Lower leg skin (tissue), 4 donors: ENCODE measurements around the gene MIF. TPM values are rescaled to one million over a fixed set of nuclear protein-coding genes. Genes with fewer than 3 reads are reported as not detected.

Experiments used
- DNase-seq, 2 donors: peaks; one replicate each; pipeline ENCODE4 v3.0.0-alpha.2; 2019; ENCODE audit warnings: low spot score in 2 of 2
- H3K4me3 ChIP-seq: fragments of 200-600 bp; sonication (generic); 2 replicates; pipeline ENCODE4 v1.5.1; 2017; ENCODE audit warnings: mild to moderate bottlenecking, low read depth; ENCODE audit not compliant: poor library complexity, severe bottlenecking
- POLR2A ChIP-seq, 2 donors: fragments of 450-650 bp; IDR thresholded peaks; one replicate each; pipeline ENCODE4 v1.6.1; 2016 to 2017; ENCODE audit warnings: antibody characterized with exemption in 2 of 2, mild to moderate bottlenecking in 1 of 2, moderate library complexity in 1 of 2
- WGBS, 2 donors: methylation state at CpG; one replicate each; pipeline ENCODE4 v1.1.5; 2018; 5-methylcytosine and 5-hydroxymethylcytosine counted together
- intact Hi-C: fragments of 100-400 bp; cut with DNase I; formaldehyde crosslinking; loops from one replicate; pipeline ENCODE4 v1.15.0; 2023; ENCODE audit warnings: low total_unique reads
- total RNA-seq, 4 donors: library from RNA; depleted of rRNA; stranded (reverse); fragments of >200 nt; gene quantifications; one replicate each; pipeline ENCODE4 v1.1.0, GENCODE V29; 2016
- TF ChIP-seq, protein P1 (sequence below), 3 donors: fragments of 450-650 bp; IDR thresholded peaks; one replicate each; pipeline ENCODE4 v1.5.1; 2016; ENCODE audit warnings: antibody characterized with exemption in 3 of 3, mild to moderate bottlenecking in 3 of 3, moderate library complexity in 2 of 3

Gene MIF
- total RNA-seq, 4 donors from 2014 or later, result 156 to 362 (median 318) TPM

DNA sequence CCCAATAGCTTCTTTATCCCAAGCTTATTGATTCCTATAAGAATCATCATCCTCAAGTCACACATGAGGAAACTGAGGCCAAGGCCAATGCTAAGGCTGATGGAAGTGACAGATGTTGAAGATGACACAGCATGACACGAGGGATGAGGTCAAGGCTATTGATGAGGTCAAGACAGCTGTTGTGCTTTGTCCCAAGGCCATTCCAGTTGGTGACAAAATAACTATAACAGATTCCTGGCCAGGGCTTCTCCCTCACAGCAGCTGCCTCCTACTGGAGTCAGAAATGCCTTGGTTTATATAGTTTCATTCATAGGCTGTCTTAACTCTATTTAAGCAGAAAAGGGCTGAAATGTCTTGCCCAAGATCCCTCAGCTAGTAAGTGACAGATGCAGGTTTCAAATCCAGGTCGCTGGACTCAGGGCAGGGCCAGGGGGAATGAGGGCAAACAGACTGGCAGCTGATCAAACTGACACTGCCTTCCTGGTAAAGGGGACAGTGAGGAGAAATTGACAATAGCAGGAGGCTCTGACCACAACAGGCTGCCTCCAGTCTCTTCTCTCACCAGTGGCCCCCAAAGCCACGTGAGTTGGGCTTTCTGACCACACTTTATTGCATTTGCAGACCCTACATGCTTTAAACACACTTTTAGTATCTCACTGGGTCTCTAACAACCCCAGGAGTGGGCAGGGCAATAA, 16.5 kb downstream of the MIF start:
- intact Hi-C loops, result no loop called here
- WGBS, 2 donors, result 86 to 94% methylated on average over 3 of the region's 3 CpGs
- peak in 1 of 2 donors; percentile 39 for DNase-seq
- TF ChIP-seq POLR2A (IDR thresholded peaks at IDR 0.05), result no peak
- TF ChIP-seq, protein P1, sequence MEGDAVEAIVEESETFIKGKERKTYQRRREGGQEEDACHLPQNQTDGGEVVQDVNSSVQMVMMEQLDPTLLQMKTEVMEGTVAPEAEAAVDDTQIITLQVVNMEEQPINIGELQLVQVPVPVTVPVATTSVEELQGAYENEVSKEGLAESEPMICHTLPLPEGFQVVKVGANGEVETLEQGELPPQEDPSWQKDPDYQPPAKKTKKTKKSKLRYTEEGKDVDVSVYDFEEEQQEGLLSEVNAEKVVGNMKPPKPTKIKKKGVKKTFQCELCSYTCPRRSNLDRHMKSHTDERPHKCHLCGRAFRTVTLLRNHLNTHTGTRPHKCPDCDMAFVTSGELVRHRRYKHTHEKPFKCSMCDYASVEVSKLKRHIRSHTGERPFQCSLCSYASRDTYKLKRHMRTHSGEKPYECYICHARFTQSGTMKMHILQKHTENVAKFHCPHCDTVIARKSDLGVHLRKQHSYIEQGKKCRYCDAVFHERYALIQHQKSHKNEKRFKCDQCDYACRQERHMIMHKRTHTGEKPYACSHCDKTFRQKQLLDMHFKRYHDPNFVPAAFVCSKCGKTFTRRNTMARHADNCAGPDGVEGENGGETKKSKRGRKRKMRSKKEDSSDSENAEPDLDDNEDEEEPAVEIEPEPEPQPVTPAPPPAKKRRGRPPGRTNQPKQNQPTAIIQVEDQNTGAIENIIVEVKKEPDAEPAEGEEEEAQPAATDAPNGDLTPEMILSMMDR (IDR thresholded peaks at IDR 0.05), result no peak
- H3K4me3 ChIP-seq, result no peak overlapping the region

DNA sequence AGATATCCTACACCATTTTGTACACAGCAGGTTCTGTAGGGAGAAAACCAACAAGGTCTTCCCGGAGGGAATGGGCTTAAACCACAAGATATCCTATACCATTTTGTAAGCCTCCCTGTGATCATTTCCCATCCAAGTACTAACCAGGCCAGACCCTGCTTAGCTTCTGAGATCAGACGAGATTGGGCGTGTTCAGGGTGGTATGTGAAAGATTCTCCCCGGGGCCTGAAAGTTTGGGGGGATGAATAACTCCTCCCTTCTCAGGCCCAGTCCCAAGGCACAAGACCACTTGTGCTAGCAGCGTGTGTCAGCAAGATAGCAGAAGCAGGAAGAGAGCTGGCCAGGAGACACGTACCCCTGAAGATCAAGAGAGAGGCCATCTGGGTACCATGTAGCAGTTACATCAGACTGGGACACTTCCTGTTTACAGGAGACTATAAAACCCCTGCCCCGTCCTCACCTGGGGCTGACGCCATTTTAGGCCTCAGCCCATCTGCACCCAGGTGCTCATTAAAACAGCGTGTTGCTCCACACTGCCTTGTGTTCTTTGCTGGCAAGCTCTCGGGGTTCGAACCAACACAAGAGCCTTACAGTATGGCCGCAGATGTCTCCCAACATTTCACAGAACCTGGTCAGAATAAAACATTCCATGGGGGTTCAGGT, 17.3 kb downstream of the MIF start:
- TF ChIP-seq POLR2A (IDR thresholded peaks at IDR 0.05), result no peak
- TF ChIP-seq, protein P1 (IDR thresholded peaks at IDR 0.05), result no peak
- no peak overlapping the region for H3K4me3 ChIP-seq
- peak in 1 of 2 donors; percentile 59 for DNase-seq
- WGBS, 2 donors, result 81% methylated on average over 12 of the region's 12 CpGs
- intact Hi-C loops, result no loop called here

DNA sequence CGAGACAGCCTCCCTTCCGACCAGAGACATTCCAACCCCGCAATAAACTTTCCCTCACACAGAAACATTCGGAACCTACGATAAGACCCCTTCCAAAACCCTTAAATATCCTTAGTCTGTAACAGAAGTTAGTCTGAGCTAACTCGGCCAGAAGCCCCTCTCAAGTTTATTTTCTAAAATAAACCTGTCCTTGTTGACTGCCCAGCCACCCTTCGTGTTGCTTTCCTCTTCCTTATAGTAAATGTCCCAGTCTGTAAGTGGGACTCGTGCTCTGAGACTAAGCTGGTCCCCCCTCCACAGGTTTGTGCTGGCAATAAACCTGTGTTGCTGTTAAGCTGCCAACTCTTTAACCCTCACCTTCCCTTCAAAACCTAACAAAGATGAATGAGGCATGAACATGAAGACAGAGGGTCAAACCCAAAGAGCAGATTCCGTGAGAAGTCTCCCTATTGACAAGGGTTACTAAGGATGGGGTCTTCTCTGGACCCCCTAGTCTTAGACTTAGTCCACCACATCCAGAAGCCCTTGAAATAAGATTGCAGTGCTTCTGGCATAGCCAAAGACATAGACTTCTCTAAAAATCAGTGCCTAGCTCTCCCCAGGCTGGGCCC, 18.2 kb downstream of the MIF start:
- TF ChIP-seq, protein P1 (IDR thresholded peaks at IDR 0.05), result no peak
- TF ChIP-seq POLR2A (IDR thresholded peaks at IDR 0.05), result no peak
- no peak overlapping the region for H3K4me3 ChIP-seq
- intact Hi-C loops, result no loop called here
- peak in 1 of 2 donors; percentile 23 for DNase-seq
- 90% methylated on average over 9 of the region's 9 CpGs for WGBS, 2 donors

DNA sequence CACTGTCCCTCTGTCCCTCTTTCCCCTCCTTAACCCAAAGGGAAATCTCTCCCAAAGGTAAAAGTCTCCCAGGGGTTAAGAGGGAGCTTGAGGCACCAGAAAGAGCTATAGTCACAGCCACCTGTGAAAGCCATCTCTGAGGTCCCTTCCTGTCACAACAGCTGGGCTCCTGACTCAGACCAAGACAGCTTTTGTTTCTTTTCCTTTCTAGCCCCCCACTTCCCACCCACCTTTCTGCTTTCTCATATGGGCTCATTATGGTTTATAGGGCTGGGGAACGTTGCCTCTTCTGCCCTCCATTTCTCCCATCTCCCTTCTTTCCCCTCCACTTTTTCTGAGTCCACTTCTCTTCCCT, 19.1 kb downstream of the MIF start:
- no peak for DNase-seq
- WGBS, 2 donors, result 0 to 3% methylated on average over 1 of the region's 1 CpG
- intact Hi-C loops, result no loop called here
- H3K4me3 ChIP-seq, result peak overlapping the region; percentile 36
- no peak for TF ChIP-seq POLR2A (IDR thresholded peaks at IDR 0.05)
- TF ChIP-seq, protein P1 (IDR thresholded peaks at IDR 0.05), result no peak

DNA sequence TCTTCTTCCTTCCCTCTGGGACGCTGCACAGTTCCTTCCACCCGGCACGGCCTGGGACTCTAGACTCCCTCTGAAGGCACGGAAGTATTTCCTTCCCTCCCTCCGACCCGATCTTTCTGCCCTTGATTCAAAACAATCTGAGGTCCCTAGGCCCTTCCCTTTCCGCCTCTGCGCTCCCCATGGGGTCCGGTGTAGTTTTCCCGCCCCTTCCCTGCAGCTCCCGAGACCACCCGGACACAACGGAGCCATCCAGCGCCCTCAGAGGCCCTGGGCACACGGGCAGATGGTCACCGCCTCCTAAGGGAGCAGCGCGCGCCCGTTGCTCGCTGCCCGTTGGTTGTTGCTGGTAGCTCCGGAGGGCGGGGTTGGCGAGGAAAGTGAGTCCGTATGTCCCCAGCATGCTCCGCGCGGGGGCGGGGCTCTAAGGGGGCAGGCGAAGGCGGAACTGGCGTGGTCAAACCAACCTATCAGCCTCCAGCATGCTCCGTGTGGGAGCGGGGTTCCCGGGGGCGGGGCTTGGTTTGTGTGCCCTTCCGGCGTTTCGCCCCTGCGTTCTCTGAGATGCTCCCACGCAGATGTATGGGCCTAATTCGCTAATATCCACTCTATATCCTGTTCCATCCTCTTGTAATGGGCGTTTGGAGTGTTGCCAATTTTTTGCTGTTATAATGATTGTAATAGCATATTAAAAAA, 19.6 kb downstream of the MIF start:
- H3K4me3 ChIP-seq, result peak overlapping the region; percentile 36
- no peak for TF ChIP-seq POLR2A (IDR thresholded peaks at IDR 0.05)
- TF ChIP-seq, protein P1 (IDR thresholded peaks at IDR 0.05), result no peak
- peak; percentile 98 to 100 for DNase-seq
- intact Hi-C loops, result no loop called here
- WGBS, 2 donors, result 0% methylated on average over 41 to 42 of the region's 44 CpGs
